ENCODE measurements around the gene NRDE2.

The NRDE2 gene, protein sequence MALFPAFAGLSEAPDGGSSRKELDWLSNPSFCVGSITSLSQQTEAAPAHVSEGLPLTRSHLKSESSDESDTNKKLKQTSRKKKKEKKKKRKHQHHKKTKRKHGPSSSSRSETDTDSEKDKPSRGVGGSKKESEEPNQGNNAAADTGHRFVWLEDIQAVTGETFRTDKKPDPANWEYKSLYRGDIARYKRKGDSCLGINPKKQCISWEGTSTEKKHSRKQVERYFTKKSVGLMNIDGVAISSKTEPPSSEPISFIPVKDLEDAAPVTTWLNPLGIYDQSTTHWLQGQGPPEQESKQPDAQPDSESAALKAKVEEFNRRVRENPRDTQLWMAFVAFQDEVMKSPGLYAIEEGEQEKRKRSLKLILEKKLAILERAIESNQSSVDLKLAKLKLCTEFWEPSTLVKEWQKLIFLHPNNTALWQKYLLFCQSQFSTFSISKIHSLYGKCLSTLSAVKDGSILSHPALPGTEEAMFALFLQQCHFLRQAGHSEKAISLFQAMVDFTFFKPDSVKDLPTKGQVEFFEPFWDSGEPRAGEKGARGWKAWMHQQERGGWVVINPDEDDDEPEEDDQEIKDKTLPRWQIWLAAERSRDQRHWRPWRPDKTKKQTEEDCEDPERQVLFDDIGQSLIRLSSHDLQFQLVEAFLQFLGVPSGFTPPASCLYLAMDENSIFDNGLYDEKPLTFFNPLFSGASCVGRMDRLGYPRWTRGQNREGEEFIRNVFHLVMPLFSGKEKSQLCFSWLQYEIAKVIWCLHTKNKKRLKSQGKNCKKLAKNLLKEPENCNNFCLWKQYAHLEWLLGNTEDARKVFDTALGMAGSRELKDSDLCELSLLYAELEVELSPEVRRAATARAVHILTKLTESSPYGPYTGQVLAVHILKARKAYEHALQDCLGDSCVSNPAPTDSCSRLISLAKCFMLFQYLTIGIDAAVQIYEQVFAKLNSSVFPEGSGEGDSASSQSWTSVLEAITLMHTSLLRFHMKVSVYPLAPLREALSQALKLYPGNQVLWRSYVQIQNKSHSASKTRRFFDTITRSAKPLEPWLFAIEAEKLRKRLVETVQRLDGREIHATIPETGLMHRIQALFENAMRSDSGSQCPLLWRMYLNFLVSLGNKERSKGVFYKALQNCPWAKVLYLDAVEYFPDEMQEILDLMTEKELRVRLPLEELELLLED

GRCh38 chr14:90331497-90332270, at the start of gene NRDE2:
Gene NRDE2 (minus strand): TSS chr14:90331941. CDS start chr14:90331904, 37 bp downstream.
- peak; percentile 89 to 93 for DNase-seq

DNA sequence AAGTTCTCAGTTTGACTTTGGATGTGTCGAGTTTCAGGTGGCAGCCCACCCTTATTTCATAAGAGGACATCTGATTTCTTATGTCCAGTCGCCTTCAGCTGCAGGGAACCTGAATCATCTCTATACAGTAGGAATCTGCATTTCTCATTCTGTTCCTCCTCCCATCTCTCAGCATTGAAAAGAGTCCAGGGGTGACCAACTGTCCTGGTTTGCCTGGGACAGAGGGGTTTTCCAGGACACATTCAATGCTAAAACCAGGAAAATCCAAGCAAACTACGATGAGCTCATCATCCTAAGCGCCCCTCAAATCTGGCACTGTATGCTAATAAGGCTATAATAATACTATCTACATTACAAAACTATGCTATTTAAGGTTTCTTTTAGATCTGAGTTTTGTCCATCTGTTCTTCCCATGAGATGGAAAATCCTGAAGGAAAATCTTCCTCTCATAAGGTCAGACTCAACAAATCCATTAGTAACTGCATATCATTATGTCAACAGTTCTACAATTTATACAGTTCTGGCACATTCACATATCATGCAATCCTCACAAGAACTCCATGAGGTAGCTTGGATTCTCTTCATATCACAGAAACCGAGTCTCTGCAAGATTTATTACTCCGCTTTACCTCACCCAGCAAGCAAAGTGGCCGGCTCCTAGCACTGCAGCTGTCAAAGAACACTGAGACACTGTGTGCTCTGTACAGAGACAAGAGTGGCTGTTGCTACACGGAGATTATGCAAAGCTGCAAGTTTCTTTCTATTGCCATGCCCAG, 49.5 kb upstream of the NRDE2 start:
- DNase-seq: no peak

DNA sequence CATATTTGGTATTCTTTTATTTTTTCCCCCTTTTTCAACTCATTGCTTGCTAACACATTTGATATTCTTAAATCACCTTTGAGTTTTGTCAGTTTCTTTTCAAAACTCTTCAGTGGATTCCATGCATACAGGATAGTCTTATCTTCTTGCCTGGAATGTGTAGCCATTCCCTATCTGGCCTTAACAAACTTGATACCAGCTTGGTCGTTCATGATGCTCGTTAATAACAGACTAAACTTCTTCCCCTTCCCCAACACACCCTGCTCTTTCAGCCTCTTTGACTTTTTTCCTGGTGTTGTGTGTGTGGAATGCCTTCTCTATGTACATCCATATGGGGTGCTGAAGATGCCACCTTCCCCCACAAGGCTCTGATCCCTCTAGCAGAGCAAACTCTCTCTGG, 47.4 kb upstream of the NRDE2 start:
- DNase-seq: no peak

DNA sequence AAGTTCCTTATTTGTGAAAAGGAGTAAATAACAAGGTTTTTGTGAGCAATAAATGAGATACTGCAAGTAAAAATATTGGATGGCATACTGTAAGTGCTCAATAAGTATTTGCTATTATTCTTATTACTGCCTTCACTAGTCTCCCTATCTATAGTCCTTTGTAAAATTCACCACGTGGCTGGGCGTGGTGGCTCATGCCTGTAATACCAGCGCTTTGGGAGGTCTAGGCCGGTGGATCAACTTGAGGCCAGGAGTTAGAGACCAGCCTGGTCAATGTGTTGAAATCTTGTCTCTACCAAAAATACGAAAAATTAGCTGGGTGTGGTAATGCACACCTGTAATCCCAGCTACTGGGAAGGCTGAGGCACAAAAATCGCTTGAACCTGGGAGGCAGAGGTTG, 46.5 kb upstream of the NRDE2 start:
- no peak for DNase-seq

DNA sequence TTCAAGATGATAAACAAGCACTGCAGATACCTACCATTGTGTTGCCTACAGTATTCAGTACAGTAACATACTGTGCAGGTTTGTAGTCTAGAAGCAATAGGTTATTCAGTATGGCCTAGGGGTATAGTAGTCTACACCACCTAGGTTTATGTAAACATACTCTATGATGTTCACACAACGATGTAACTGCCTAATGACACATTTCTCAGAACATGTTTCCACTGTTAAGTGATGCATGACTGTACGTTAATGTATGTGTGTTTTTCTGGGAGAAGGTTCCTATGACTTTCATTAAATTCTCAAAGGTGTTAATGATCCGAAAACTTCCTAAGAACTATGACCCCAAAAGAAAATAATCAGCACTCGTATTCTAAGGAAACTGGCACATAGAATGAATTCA, 44.2 kb upstream of the NRDE2 start:
- no peak for DNase-seq

DNA sequence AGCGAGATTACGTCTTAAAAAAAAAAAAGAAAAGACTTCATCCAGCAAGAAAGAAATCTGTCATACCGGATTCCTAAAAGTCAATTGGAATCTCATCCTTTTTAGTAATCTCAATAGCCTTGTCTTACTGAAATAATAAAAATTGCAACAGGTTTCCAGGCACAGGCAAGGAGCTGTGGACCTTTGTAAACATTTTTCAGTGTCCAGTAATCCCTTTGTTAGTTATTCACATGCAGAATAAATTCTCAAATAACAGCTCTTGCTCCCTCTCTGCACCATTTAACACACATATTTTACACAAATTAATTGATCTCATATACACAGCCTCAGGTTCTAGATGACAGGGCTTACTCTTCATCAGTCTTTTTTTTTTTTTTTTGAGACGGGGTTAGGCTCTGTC, 43.1 kb upstream of the NRDE2 start:
- no peak for DNase-seq

DNA sequence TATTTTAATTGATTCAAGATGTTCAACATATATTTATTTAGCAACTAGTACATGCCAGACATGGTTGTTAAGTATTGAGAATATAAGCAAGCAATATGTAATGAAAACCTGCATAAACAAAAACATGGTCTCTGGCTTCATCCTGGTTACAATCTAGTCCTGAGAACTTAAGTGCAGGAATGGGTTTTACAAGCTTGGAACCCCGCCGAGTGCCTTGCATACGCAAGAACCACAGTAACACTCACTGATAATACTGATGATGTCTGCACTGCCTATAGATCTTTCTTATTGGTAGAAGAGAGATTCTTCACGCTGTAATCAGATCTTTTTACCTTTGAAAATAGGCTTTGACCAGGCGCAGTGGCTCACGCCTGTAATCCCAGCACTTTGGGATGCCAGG, 42.1 kb upstream of the NRDE2 start:
- DNase-seq: no peak

GRCh38 chr14:90368946-90369721, 37.4 kb upstream of the NRDE2 start:
- DNase-seq: no peak

DNA sequence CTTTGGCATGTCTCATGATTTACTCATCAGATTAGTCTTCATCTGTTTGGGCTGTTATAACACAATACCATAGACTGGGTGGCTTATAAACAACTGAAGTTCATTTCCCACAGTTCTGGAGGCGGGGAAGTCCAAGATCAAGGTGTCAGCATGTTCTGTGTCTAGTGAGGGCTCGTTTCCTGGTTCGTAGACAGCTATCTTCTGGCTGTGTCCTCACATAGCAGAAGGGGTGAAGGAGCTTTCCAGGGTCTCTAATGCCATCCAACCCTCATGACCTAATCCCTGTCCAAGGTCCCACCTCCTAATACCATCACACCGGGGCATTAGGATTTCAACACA, 30.8 kb upstream of the NRDE2 start:
- DNase-seq: no peak

- DNase-seq: no peak
Observed at GRCh38 chr14:90361865-90362557, 30.3 kb upstream of the NRDE2 start.

DNA sequence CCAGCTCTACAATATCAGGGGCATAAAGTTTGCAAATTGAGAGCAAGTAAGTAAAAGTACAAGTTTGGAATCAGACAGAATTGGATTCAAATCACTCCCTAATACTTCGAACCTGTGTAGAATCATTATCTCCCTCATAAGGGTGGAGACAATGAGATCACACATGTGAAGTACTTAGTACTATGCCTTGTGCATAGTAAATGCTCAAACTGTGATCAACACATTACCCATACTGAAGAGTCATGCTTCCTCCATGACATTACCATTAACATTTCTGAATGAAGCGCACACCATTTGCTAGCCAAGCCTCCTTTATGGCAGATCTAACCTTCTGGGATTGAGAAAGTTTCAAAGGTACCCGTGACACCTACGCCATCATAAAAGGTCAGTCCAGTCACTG, 26.6 kb upstream of the NRDE2 start:
- DNase-seq: no peak

DNA sequence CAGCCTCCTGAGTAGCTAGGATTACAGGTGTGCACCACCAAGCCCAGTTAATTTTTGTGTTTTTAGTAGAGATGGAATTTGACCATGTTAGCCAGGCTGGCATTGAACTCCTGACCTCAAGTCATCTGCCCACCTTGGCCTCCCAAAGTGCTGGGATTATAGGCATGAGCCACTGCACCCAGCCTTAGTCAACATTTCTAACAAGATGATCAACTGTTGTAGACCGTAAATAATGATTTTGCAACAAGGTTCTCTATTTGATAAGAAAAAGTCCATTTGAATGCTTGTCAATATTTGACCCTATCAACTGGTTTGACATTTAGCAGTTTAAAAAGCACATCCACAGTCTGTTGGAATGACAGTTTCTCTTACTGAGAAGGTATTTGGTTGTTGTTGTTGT, 25.2 kb upstream of the NRDE2 start:
- DNase-seq: no peak

- no peak for DNase-seq
Observed at GRCh38 chr14:90355540-90356518, 24.1 kb upstream of the NRDE2 start.

DNA sequence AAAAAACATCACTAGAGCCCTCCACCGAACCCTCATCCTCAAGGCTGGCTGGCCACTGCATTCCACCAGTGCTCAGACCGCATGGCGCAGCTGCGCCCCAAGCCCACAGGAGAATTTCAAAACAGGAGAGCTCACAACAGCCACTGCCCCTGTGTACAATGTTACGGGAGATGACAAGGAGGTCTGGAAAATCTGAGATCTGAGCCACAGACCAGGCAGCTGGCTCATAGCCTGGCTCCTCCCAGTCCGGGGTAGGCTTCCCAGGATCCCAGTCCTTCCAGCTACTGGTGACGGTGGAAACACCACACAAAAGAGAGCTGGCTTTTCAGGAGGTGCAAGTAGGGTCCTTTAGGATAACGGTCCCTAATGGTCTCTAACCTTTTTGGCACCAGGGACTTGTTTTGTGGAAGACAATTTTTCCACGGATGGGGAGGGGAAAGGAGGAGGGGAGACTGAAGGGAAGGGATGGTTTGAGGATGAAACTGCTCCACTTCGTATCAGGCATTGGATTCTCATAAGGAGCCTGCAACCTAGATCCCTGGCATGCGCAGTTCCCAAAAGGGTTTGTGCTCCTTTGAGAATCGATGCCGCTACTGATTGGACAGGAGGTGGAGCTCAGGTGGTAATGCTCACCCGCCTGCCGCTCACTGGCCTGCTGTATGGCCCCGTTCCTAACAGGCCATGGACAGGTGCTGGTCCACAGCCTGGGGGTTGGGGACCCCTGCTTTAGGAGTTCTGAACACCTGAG, 23.0 kb upstream of the NRDE2 start:
- no peak for DNase-seq

GRCh38 chr14:90349739-90350138, 18.0 kb upstream of the NRDE2 start:
- DNase-seq: no peak

GRCh38 chr14:90348270-90348669, 16.5 kb upstream of the NRDE2 start:
- DNase-seq: no peak

DNA sequence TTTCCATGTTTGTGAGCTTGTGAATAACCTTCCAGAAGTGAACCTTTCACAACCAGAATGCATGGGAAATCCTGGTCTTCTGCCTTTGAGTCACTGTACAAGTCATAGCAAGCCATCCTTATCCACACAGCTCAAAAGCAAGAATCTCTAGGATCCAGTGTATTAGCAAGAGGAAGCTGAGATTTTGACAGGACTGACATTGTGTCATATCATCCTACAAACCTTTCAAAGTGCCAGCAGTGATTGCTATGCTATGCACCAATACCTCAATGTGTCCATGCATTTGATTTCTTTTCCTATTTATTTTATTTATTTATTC, 13.5 kb upstream of the NRDE2 start:
- no peak for DNase-seq

DNA sequence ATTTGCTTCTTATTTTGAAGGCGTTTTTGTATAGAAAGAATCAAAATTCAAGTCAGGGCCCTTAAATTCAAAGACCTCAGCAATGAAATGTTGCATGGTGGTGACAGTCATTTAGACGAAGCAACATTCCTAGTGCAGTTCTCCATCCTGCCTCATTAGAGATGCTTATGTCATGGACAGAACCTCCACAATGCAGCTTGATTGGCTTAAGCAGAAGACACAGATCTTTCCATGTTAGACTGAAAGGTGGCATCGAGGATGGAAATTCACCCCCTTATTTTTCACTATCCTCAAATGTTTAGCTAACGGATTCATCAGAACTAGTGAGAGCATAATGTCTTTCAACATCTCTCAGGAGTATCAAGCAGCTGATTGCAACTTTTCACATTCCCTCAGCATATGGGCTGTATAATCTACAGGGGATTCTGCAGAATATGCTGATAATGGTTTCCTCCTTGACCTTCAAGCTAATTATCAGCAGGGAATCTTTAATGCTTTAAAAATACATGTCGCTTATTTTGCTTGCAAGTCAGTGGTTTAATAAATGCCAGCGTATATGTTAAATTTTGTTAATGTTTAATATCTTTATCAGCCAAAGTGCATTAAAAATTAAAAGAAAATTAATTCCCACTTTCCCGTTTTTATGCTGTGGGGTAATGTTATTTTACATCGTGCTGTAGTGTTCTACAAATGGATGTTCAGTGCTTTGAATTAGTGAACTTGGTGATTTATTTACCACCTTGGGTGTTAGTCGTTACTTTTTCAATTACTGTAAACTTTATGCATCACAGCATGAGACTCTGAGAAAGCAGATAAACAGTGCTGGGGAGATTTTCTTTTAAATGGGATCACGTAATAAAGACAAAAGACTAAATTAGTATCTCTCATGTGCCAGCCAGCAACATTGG, 12.8 kb upstream of the NRDE2 start:
- no peak for DNase-seq
